Activated T-cell treated with anti-CD3 and anti-CD28 coated beads for 4 hours (primary cell): ENCODE data around the gene ZSCAN12.
A peak's percentile ranks its signal among the peaks of the same experiment; 100 is the strongest.
"Not testable (repeated sequence)": the region's sequence is repeated elsewhere in the genome, so short reads cannot be mapped to it uniquely, and the experiment has no call there.

Source experiments
- DNase-seq: peaks from one replicate; pipeline ENCODE4 v3.0.0-alpha.2; 2020

The ZSCAN12 gene

DNA sequence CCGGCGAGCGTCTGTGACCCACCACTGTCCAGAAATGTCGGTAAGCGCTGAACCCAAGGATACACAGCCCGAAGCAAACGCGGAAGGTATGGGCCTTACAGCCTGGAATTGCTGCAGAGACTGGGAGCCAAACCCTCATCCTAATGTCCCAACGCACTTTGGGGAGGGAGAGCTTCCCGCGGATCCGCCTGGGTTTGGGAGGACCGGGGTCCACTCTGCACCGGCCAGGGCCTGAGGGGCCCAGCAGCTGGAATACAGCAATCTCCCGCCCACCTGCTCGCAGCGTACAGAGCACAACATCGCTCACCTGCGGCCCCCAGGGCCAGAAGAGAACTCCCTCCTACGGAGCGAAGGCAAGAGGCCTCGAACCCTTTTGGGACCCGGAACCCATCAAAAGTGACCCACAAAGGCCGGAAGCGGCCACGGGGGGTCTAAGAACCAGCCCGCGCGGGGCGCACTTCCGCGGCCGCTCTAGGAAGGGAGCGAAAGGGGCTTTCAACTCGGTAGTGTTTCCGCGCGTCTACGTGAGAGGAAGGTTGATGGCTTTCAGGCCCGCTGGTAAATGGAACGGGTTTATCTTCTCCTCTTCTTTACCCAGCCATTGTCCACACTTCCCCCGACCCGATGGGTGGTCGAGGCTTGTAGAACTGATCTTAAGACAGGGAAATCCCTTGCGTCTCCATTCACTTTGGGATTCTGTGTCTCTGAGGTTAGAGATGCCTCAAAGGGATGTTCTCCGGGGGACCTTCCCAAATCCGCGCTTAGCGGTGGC lies at the start of gene ZSCAN12:
Gene ZSCAN12 (minus strand): TSS at position 398 of the 772 bp plus-strand sequence. CDS start 1,342 bp downstream, outside the sequence.
- peak; percentile 75 for DNase-seq

DNA sequence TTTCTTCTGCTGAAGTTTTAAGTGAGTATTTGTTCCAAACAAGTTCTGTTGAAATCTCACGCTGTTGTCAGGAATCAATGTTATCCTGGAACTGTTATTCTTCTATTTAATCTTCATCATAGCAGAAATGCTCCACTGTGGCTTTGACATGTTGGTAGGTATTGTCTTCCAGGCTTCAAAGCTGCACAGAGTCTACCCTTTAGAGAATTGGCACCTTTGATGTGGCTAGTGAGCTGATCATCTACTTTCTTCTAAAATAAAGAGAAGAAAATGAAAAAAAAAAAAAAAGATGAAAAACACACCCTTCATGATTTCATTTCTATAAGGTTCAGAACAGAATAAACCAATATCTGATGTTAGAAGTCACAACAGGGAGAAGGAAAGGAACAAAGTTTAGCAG lies 49.5 kb upstream of the ZSCAN12 start:
- DNase-seq: no peak

DNA sequence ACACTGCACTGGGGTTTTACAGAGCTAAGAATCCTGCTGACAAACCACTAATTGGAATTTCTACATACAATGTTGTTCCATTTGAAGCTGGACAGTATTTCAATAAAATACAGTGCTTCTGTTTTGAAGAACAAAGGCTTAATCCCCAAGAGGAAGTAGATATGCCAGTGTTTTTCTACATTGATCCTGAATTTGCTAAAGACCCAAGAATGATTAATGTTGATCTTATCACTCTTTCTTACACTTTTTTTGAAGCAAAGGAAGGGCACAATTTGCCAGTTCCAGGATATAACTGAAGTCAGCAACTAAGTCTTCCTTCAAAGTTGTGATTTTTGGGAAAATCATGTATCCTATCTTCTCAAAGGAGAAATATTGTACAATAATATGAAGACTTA lies 48.0 kb upstream of the ZSCAN12 start:
- DNase-seq: not testable (repeated sequence)

DNA sequence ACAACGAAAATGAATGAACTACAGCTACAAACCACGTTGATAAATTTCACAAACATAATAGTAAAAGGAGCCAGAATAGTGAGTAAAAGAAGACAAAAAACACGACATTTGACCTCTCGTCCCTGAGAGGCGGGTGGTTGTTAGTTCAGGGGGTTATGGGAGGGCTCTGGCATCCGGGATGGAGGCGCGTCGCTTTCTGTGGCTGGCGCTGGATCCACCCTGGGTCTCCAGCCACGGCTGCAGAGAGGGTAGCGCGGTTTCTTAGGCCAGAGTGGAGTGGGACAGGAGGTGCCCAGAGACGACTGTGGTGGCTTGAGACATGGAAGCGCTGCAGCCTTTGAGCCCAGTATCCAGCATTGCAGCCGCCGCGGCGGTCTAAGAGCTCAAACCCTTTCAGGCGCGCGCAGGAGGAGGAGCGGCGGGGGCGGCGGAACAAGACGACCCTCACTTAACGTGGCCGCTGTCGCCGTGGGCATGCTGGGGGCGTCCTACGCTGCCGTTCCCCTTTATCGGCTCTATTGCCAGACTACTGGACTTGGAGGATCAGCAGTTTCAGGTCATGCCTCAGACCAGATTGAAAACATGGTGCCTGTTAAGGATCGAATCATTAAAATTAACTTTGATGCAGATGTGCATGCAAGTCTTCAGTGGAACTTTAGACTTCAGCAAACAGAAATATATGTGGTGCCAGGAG lies 47.4 kb upstream of the ZSCAN12 start:
- no peak for DNase-seq

DNA sequence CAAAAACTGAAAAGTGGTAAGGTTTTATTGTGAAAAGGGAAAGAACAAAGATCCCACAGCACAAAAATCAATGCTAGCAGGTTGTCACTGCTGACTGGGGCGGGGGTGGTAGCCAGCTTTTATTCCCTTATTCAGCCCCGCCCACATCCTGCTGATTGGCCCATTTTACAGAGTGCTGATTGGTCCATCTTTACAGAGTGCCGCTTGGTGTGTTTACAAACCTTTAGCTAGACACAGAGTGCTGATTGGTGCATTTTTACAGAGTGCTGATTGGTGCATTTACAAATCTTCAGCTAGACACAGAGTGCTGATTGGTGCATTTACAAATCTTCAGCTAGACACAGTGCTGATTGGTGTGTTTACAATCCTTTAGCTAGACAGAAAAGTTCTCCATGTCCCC lies 45.2 kb upstream of the ZSCAN12 start:
- DNase-seq: not testable (repeated sequence)

GRCh38 chr6:28443112-28443773 lies 43.7 kb upstream of the ZSCAN12 start, which contains the start of gene ZSCAN23:
Gene ZSCAN23 (minus strand): TSS chr6:28443491. CDS start chr6:28436266, 7,225 bp downstream.
- peak; percentile 67 for DNase-seq

- no peak for DNase-seq
Measured at GRCh38 chr6:28442586-28442985, 43.0 kb upstream of the ZSCAN12 start.

- no peak for DNase-seq
Measured at GRCh38 chr6:28436404-28436803, 36.9 kb upstream of the ZSCAN12 start.

DNA sequence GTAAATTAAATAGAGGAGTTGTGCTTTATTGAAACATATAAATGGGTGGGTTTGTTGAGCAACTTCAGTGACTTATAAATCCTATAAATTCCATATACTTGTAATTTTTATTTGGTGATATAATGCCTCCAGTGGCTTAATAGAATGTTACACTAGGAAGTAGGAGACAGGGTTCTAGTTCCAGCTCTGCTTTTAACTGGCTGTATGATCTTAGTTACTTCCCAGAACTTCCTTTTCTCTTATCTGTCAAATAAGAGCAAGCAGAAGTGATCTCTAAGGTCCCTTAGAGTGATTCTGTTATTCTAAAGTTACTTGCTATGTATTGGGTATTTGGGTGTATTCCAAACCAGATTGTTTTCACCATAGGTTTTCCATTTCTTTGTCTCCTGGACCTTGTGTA lies 33.6 kb upstream of the ZSCAN12 start:
- no peak for DNase-seq

GRCh38 chr6:28429781-28430180 lies 30.2 kb upstream of the ZSCAN12 start:
- no peak for DNase-seq

GRCh38 chr6:28425944-28426541 lies 26.5 kb upstream of the ZSCAN12 start:
- DNase-seq: no peak

GRCh38 chr6:28424163-28424562 lies 24.6 kb upstream of the ZSCAN12 start:
- DNase-seq: no peak

DNA sequence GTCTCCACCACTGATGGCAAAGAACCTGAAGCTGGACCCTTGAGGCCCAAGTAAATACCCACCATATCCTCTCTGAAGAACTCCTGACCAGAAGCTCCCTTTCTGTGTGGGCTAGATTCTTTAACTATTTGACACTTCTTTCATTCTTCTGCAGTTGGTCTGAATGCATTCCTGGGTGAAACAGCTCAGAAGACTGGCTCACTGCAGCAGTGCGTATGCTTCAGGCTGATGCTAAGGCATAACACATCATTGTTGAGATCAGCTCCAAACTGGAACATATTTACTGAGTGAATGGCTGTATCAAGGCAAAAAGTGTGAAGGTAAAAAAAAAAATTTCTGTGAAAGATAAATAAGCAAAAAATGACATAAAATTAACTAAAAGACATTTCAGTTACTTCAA lies 24.0 kb upstream of the ZSCAN12 start:
- no peak for DNase-seq

DNA sequence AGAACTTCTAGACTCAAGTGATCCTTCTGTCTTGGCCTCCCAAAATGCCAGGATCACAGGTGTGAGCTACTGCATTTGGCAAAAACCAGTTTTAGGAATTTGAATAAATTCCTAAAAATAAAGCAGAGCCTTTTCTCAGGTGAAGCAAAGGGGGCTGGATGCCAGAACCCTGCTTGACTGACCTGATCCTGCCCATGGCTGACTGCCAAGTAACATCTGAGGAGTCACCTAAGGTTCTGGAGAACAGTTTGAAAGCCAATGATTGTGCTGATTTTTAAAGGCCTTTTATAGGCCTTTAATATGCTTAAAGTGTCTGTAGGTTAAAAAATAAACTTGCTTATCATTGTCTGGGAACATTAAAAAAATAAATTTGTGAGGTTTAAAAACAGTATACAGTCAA lies 14.1 kb upstream of the ZSCAN12 start:
- DNase-seq: no peak

GRCh38 chr6:28410767-28411166 lies 11.2 kb upstream of the ZSCAN12 start:
- no peak for DNase-seq

- DNase-seq: no peak
Measured at GRCh38 chr6:28408076-28408802, 8.7 kb upstream of the ZSCAN12 start.

DNA sequence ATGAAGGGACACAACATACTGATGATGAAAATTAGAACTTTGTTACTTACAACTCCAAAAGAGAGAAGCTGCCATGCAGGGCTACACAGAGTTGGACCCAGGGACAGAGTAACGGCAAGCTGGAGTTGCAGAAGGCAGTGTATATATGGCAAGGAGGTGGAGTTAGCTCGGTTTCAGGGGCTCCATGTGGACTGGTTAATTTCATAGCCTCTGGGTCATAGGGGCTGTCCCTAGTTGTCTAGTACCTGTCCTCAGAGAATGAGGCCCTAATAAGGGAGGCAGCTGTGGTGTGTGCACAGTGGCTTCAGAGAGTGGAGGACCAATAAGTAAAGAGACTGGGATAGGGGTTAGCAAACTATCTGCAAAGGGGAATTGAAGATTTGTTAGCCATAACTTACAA lies 7.9 kb upstream of the ZSCAN12 start:
- no peak for DNase-seq

DNA sequence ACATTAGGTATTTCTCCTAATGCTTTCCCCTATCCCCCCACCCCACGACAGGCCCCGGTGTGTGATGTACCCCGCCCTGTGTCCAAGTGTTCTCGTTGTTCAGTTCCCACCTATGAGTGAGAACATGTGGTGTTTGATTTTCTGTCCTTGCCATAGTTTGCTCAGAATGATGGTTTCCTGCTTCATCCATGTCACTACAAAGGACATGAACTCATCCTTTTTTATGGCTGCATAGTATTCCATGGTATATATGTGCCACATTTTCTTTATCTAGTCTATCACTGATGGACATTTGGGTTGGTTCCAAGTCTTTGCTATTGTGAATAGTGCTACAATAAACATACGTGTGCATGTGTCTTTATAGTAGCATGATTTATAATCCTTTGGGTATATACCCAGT lies 4.4 kb upstream of the ZSCAN12 start:
- not testable (repeated sequence) for DNase-seq

DNA sequence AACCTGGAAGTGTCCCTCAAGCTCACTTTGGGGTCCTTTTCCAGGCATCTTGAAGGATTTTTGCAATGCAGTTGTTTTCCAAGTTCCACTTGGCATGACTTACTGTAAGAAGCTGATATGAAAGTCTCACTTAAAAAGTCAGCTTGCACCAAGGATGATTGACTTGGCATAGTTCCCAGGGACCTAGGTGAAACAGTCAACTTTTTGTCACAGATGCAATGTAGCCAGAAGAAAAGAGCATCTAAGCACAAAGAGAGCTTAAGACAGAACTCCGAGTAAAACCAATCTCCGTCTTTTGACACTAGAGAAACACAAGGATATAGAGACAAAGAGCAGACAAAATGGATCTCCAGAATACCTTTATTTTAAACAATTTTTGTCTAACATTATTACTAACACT lies 2.6 kb upstream of the ZSCAN12 start:
- DNase-seq: no peak

GRCh38 chr6:28401172-28401571 lies 1.6 kb upstream of the ZSCAN12 start:
- DNase-seq: no peak

- DNase-seq: no peak
Measured at GRCh38 chr6:28400122-28400451, 540 bp upstream of the ZSCAN12 start.

DNA sequence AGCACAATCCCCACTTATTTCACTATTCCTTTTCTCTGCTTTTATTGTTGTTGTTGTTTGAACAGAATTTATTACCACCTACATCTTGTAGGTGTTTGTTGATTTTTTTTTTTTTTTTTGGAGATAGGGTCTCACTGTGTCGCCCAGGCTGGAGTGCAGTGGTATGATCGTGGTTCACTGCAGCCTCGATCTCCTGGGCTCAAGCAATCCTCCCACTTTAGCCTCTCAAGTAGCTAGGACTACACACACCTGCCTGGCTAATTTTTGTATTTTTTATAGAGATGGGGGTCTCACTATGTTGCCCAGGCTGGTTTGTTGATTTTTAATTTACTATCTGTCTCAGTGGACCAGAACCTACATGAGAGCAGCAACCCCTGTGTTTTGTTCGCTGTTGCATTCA lies 3.6 kb downstream of the ZSCAN12 start:
- DNase-seq: no peak
